Measurements from ENCODE around the gene SPATA9. TPM values are rescaled to one million over a fixed set of nuclear protein-coding genes. Genes with fewer than 3 reads are reported as not detected.

SPATA9 gene
- total and polyA plus RNA-seq, 4 donors, result 0.28 to 0.49 TPM; not detected in 2

DNA sequence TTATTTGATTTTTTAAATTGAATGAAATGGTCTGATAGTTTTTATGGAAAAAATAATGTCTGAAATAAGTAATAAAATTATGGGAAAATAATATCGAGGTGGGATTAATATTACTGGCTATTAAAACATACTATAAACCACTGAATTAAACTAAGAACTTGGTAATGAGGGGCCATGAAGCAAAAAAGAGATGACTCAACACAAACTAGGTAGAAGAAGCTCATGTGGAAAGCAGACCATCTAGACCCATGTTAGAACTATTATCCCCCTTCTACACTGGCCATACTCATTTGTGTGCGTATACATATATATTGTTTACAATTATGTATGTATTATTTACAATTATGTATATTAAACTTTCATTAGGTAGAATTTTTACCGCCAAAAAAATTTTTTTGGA is 71.4 kb downstream of the SPATA9 start:
- H3K27me3 ChIP-seq (ENCODE audit: control insufficient read depth in 4 of 4, insufficient read depth in 4 of 4, low read length in 3 of 4), result no peaks in the 10 kb centered on the region
- TF ChIP-seq, protein P1, sequence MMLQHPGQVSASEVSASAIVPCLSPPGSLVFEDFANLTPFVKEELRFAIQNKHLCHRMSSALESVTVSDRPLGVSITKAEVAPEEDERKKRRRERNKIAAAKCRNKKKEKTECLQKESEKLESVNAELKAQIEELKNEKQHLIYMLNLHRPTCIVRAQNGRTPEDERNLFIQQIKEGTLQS (IDR thresholded peaks at IDR 0.05), result no peak
- TF ChIP-seq YY1 (IDR thresholded peaks at IDR 0.05) (no peak), SP1 (IDR thresholded peaks at IDR 0.05) (no peak), RAD21 (IDR thresholded peaks at IDR 0.05) (no peak), NR2F2 (IDR thresholded peaks at IDR 0.05) (no peak)
- TF ChIP-seq, protein P2, sequence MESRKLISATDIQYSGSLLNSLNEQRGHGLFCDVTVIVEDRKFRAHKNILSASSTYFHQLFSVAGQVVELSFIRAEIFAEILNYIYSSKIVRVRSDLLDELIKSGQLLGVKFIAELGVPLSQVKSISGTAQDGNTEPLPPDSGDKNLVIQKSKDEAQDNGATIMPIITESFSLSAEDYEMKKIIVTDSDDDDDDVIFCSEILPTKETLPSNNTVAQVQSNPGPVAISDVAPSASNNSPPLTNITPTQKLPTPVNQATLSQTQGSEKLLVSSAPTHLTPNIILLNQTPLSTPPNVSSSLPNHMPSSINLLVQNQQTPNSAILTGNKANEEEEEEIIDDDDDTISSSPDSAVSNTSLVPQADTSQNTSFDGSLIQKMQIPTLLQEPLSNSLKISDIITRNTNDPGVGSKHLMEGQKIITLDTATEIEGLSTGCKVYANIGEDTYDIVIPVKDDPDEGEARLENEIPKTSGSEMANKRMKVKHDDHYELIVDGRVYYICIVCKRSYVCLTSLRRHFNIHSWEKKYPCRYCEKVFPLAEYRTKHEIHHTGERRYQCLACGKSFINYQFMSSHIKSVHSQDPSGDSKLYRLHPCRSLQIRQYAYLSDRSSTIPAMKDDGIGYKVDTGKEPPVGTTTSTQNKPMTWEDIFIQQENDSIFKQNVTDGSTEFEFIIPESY (IDR thresholded peaks at IDR 0.05), result no peak
- TF ChIP-seq, protein P3, sequence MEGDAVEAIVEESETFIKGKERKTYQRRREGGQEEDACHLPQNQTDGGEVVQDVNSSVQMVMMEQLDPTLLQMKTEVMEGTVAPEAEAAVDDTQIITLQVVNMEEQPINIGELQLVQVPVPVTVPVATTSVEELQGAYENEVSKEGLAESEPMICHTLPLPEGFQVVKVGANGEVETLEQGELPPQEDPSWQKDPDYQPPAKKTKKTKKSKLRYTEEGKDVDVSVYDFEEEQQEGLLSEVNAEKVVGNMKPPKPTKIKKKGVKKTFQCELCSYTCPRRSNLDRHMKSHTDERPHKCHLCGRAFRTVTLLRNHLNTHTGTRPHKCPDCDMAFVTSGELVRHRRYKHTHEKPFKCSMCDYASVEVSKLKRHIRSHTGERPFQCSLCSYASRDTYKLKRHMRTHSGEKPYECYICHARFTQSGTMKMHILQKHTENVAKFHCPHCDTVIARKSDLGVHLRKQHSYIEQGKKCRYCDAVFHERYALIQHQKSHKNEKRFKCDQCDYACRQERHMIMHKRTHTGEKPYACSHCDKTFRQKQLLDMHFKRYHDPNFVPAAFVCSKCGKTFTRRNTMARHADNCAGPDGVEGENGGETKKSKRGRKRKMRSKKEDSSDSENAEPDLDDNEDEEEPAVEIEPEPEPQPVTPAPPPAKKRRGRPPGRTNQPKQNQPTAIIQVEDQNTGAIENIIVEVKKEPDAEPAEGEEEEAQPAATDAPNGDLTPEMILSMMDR (IDR thresholded peaks at IDR 0.05; ENCODE audit: low read depth, low read length, missing input control), result no peak
- TF ChIP-seq, protein P4, sequence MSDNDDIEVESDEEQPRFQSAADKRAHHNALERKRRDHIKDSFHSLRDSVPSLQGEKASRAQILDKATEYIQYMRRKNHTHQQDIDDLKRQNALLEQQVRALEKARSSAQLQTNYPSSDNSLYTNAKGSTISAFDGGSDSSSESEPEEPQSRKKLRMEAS (IDR thresholded peaks at IDR 0.05), result no peak
- no peaks in the 10 kb centered on the region for H3K36me3 ChIP-seq (ENCODE audit: control insufficient read depth in 4 of 4, insufficient read depth in 3 of 4, low read depth in 1 of 4, low read length in 3 of 4)
- H3K4me3 ChIP-seq (ENCODE audit: low read depth in 1 of 3, low read length in 3 of 3), result no peak overlapping the region
- no peak overlapping the region for H3K27ac ChIP-seq (ENCODE audit: low read depth in 1 of 2, low read length in 2 of 2)
- no peak for DNase-seq (ENCODE audit: low spot score)
- H3K9me3 ChIP-seq (ENCODE audit: control insufficient read depth in 4 of 4, low read length in 3 of 4), result peaks cover 0 to 2% (median under 1%) of the 10 kb centered on the region in 4 donors
- 90% methylated on average over 3 of the region's 3 CpGs for WGBS
- no peaks in the 10 kb centered on the region for H3K4me1 ChIP-seq (ENCODE audit: control insufficient read depth in 4 of 4, insufficient read depth in 4 of 4, low read length in 3 of 4)
- H3K9ac ChIP-seq (ENCODE audit: low read depth in 1 of 2, low read length in 2 of 2), result no peak overlapping the region

DNA sequence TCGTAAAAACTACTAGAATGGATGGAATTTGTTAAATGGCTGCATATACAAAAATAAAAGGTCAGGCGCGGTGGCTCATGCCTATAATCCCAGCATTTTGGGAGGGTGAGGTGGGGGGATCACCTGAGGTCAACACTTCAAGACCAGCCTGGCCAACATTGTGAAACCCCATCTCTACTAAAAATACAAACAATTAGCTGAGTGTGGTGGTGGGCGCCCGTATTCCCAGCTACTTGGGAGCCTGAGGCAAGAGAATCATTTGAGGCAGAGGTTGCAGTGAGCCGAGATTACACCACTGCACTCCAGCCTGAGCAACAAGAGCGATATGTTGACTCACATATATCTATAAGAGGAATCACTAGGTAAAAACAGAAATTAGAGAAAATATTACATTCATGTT is 72.2 kb downstream of the SPATA9 start:
- no peak overlapping the region for H3K9ac ChIP-seq (ENCODE audit: low read depth in 1 of 2, low read length in 2 of 2)
- no peaks in the 10 kb centered on the region for H3K27me3 ChIP-seq (ENCODE audit: control insufficient read depth in 4 of 4, insufficient read depth in 4 of 4, low read length in 3 of 4)
- H3K4me1 ChIP-seq (ENCODE audit: control insufficient read depth in 4 of 4, insufficient read depth in 4 of 4, low read length in 3 of 4), result no peaks in the 10 kb centered on the region
- WGBS, result 95% methylated on average over 7 of the region's 7 CpGs
- H3K36me3 ChIP-seq (ENCODE audit: control insufficient read depth in 4 of 4, insufficient read depth in 3 of 4, low read depth in 1 of 4, low read length in 3 of 4), result no peaks in the 10 kb centered on the region
- no peak for DNase-seq (ENCODE audit: low spot score)
- no peak overlapping the region for H3K27ac ChIP-seq (ENCODE audit: low read depth in 1 of 2, low read length in 2 of 2)
- no peak overlapping the region for H3K4me3 ChIP-seq (ENCODE audit: low read depth in 1 of 3, low read length in 3 of 3)
- no peak for TF ChIP-seq GABPA (IDR thresholded peaks at IDR 0.05 in 1 of 2, conservative IDR thresholded peaks at IDR 0.05 in 1 of 2)
- TF ChIP-seq, protein P4 (IDR thresholded peaks at IDR 0.05), result no peak
- TF ChIP-seq FOXA1 (IDR thresholded peaks at IDR 0.05), result no peak
- TF ChIP-seq, protein P5, sequence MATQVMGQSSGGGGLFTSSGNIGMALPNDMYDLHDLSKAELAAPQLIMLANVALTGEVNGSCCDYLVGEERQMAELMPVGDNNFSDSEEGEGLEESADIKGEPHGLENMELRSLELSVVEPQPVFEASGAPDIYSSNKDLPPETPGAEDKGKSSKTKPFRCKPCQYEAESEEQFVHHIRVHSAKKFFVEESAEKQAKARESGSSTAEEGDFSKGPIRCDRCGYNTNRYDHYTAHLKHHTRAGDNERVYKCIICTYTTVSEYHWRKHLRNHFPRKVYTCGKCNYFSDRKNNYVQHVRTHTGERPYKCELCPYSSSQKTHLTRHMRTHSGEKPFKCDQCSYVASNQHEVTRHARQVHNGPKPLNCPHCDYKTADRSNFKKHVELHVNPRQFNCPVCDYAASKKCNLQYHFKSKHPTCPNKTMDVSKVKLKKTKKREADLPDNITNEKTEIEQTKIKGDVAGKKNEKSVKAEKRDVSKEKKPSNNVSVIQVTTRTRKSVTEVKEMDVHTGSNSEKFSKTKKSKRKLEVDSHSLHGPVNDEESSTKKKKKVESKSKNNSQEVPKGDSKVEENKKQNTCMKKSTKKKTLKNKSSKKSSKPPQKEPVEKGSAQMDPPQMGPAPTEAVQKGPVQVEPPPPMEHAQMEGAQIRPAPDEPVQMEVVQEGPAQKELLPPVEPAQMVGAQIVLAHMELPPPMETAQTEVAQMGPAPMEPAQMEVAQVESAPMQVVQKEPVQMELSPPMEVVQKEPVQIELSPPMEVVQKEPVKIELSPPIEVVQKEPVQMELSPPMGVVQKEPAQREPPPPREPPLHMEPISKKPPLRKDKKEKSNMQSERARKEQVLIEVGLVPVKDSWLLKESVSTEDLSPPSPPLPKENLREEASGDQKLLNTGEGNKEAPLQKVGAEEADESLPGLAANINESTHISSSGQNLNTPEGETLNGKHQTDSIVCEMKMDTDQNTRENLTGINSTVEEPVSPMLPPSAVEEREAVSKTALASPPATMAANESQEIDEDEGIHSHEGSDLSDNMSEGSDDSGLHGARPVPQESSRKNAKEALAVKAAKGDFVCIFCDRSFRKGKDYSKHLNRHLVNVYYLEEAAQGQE (IDR thresholded peaks at IDR 0.05), result no peak
- TF ChIP-seq EGR1 (IDR thresholded peaks at IDR 0.05; ENCODE audit: low read depth in 2 of 2), result no peak
- TF ChIP-seq, protein P3 (IDR thresholded peaks at IDR 0.05; ENCODE audit: low read depth, low read length, missing input control), result no peak
- no peak for TF ChIP-seq HNF4G (IDR thresholded peaks at IDR 0.05)
- TF ChIP-seq HNF4A (conservative IDR thresholded peaks at IDR 0.05), result no peak
- TF ChIP-seq FOXA2 (IDR thresholded peaks at IDR 0.05), result no peak
- TF ChIP-seq, protein P2 (IDR thresholded peaks at IDR 0.05), result no peak
- peaks cover 0 to 2% (median under 1%) of the 10 kb centered on the region in 4 donors for H3K9me3 ChIP-seq (ENCODE audit: control insufficient read depth in 4 of 4, low read length in 3 of 4)

All from liver (tissue), 9 donors.